OCI-LY1 (cell line): ENCODE results near the gene ZFYVE28.

Source experiments
- EZH2 ChIP-seq: fragments of 200-600 bp; sonication (generic), shearing (Covaris generic); IDR thresholded peaks from 2 replicates; pipeline ENCODE4 v1.8.0; 2017; ENCODE audit warnings: borderline replicate concordance, mixed run types, mild to moderate bottlenecking, antibody characterized with exemption, low read length, moderate library complexity, mixed read lengths
- TF ChIP-seq, protein P1 (sequence below): fragments of 200-600 bp; sonication (generic), shearing (Covaris generic); IDR thresholded peaks from 2 replicates; pipeline ENCODE4 v1.5.1; 2017; ENCODE audit warnings: mild to moderate bottlenecking, antibody characterized with exemption, low read length, moderate library complexity, mixed read lengths

DNA sequence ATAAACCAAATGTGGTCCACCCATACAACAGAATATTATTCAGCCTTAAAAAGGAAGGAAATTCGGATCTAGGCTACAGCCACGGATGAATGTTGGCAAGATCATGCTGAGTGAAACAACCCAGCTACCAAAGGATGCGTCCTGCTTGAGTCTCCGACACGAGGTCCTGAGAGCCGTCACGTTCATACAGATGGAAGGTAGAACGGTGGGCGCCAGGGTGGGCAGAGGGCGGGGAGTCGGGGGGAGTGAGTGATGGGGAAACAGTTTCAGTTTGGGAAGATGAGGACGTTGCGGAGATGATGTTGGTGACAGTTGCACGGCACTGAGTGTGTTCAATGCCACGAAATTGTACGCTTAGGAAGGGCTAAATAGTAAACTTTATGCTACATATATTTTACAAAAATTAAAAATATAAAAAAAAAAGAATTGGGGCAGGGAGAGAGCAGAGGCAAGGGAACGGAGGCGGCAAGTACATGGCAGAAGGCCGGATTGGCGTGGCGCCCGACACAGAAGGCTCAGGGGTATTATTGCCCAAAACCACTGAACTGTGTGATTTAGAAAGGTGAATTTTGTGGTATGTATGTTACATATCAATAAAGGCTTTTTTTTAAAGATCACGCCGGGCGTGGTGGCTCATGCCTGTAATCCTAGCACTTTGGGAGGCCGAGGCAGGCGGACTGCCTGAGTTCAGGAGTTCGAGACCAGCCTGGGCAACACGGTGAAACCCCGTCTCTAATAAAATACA lies 141.7 kb downstream of the ZFYVE28 start:
- TF ChIP-seq, protein P1, sequence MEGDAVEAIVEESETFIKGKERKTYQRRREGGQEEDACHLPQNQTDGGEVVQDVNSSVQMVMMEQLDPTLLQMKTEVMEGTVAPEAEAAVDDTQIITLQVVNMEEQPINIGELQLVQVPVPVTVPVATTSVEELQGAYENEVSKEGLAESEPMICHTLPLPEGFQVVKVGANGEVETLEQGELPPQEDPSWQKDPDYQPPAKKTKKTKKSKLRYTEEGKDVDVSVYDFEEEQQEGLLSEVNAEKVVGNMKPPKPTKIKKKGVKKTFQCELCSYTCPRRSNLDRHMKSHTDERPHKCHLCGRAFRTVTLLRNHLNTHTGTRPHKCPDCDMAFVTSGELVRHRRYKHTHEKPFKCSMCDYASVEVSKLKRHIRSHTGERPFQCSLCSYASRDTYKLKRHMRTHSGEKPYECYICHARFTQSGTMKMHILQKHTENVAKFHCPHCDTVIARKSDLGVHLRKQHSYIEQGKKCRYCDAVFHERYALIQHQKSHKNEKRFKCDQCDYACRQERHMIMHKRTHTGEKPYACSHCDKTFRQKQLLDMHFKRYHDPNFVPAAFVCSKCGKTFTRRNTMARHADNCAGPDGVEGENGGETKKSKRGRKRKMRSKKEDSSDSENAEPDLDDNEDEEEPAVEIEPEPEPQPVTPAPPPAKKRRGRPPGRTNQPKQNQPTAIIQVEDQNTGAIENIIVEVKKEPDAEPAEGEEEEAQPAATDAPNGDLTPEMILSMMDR = no peak
- TF ChIP-seq EZH2 = no peak
